ENCODE measurements around the gene PLA1A. TPM values are rescaled to one million over a fixed set of nuclear protein-coding genes. Genes with fewer than 3 reads are reported as not detected.

PLA1A gene
- total RNA-seq, 1 experiment from 2014 or later = 0.75 TPM

DNA sequence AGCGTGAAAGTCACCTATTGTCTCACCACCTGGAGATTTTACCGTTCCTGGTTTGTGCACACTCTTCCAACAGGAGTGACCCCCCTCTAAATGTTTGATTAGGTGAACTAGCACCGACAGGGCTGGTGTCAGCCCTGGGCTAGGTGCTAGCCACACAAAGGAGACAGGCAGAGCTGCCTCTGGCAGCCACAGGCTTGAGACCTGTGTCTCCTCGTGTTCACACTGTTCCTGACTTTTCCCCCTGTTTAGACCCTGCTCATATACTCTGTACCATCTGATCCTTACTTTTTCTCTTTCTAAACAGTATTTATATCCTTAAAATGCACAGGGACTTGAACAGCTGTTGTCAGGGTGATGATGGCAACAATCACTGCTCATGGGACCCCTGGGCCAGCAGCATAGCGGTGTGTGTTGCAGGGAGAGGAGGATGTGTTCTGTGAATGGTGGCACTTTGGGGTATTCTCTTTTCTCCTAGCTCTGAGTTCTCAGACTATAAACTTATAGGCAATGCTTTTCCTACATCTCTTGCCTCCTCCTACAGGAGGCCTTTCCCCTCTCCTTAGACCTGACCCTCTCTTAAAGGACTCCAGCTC lies 43.8 kb upstream of the PLA1A start:
- no peaks in the 10 kb centered on the region for H3K4me1 Mint-ChIP-seq (ENCODE audit: low read depth, unreplicated experiment)
- no peak overlapping the region for H3K4me3 Mint-ChIP-seq (ENCODE audit: unreplicated experiment)
- Histone ChIP-seq H3K27me3 (replicated peaks; ENCODE audit: control insufficient read depth, insufficient read depth, low read length) (no peaks in the 10 kb centered on the region; the same call in 1 of the 2 replicates), H3K4me1 (no peaks in the 10 kb centered on the region), H3K4me3 (ENCODE audit: low read depth, low read length) (no peak overlapping the region), H3K9me3 (no peaks in the 10 kb centered on the region), H3K36me3 (ENCODE audit: control insufficient read depth, insufficient read depth, low read length) (no peaks in the 10 kb centered on the region)
- no peaks in the 10 kb centered on the region for H3K9me3 Mint-ChIP-seq (ENCODE audit: unreplicated experiment)
- intact Hi-C loops (cut with micrococcal nuclease; ENCODE audit: unreplicated experiment) = no loop called here
- no peaks in the 10 kb centered on the region for H3K36me3 Mint-ChIP-seq (ENCODE audit: insufficient read depth, unreplicated experiment)
- BruUV-seq (replicated peaks) = no TSS peak
- DNase-seq = no peak
- peaks cover 18% of the 10 kb centered on the region for H3K27me3 Mint-ChIP-seq (ENCODE audit: insufficient read depth, unreplicated experiment)
- POLR2A ChIA-PET = no interaction called here
- H3K27ac Mint-ChIP-seq (ENCODE audit: unreplicated experiment) = no peak overlapping the region
- CTCF ChIA-PET = no interaction called here
- TF ChIP-seq, protein P1, sequence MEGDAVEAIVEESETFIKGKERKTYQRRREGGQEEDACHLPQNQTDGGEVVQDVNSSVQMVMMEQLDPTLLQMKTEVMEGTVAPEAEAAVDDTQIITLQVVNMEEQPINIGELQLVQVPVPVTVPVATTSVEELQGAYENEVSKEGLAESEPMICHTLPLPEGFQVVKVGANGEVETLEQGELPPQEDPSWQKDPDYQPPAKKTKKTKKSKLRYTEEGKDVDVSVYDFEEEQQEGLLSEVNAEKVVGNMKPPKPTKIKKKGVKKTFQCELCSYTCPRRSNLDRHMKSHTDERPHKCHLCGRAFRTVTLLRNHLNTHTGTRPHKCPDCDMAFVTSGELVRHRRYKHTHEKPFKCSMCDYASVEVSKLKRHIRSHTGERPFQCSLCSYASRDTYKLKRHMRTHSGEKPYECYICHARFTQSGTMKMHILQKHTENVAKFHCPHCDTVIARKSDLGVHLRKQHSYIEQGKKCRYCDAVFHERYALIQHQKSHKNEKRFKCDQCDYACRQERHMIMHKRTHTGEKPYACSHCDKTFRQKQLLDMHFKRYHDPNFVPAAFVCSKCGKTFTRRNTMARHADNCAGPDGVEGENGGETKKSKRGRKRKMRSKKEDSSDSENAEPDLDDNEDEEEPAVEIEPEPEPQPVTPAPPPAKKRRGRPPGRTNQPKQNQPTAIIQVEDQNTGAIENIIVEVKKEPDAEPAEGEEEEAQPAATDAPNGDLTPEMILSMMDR (IDR thresholded peaks at IDR 0.05; ENCODE audit: insufficient read depth in 1 of 2, low read depth in 1 of 2, low read length in 1 of 2, severe bottlenecking in 1 of 2, unreplicated experiment in 1 of 2) = no peak

DNA sequence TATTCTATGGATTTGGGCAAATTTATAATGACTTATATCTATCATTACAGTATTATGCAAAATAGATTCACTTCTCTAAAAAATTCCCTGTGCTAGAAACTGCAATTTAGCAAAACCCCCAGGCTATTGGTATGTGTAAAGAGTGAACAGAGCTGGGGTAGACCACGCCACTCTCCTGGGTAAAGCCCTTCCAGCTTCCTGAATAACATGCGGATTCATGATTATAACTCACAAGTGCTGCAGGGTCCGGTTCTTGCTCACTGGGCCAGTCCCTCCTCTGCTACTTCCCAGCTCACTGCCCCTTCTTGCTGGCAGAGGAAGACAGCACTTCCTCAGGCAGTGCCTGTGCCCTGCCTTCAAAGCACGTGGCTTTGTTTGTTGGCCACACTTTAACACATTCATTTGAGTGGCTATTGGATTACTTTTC lies 42.4 kb upstream of the PLA1A start:
- CTCF ChIA-PET = interaction anchor here (0.8 kb wide), 1 partner anchor 13 kb away, joined by 3 read pairs; no protein-coding TSS in a partner anchor
- BruUV-seq (replicated peaks) = no TSS peak
- H3K4me3 ChIP-seq (ENCODE audit: low read depth, low read length) = no peak overlapping the region
- H3K9me3 ChIP-seq = no peaks in the 10 kb centered on the region
- Mint-ChIP-seq H3K4me3 (ENCODE audit: unreplicated experiment) (no peak overlapping the region), H3K36me3 (ENCODE audit: insufficient read depth, unreplicated experiment) (no peaks in the 10 kb centered on the region), H3K27ac (ENCODE audit: unreplicated experiment) (no peak overlapping the region), H3K4me1 (ENCODE audit: low read depth, unreplicated experiment) (peaks cover 7% of the 10 kb centered on the region), H3K9me3 (ENCODE audit: unreplicated experiment) (no peaks in the 10 kb centered on the region), H3K27me3 (ENCODE audit: insufficient read depth, unreplicated experiment) (peaks cover 18% of the 10 kb centered on the region)
- H3K36me3 ChIP-seq (ENCODE audit: control insufficient read depth, insufficient read depth, low read length) = no peaks in the 10 kb centered on the region
- intact Hi-C loops (cut with micrococcal nuclease; ENCODE audit: unreplicated experiment) = no loop called here
- H3K27me3 ChIP-seq (replicated peaks; ENCODE audit: control insufficient read depth, insufficient read depth, low read length) = no peaks in the 10 kb centered on the region; the same call in 1 of the 2 replicates
- DNase-seq = no peak
- POLR2A ChIA-PET = no interaction called here
- H3K4me1 ChIP-seq = no peaks in the 10 kb centered on the region
- TF ChIP-seq, protein P1 (IDR thresholded peaks at IDR 0.05; ENCODE audit: insufficient read depth in 1 of 2, low read depth in 1 of 2, low read length in 1 of 2, severe bottlenecking in 1 of 2, unreplicated experiment in 1 of 2) = no peak

GRCh38 chr3:119555929-119556328 lies 41.8 kb upstream of the PLA1A start:
- CTCF ChIA-PET = interaction anchor here (0.8 kb wide), 1 partner anchor 12 kb away, joined by 3 read pairs; no protein-coding TSS in a partner anchor
- no peaks in the 10 kb centered on the region for H3K9me3 Mint-ChIP-seq (ENCODE audit: unreplicated experiment)
- no peak overlapping the region for H3K4me3 Mint-ChIP-seq (ENCODE audit: unreplicated experiment)
- H3K9me3 ChIP-seq = no peaks in the 10 kb centered on the region
- no peak overlapping the region for H3K27ac Mint-ChIP-seq (ENCODE audit: unreplicated experiment)
- POLR2A ChIA-PET = no interaction called here
- H3K36me3 ChIP-seq (ENCODE audit: control insufficient read depth, insufficient read depth, low read length) = no peaks in the 10 kb centered on the region
- H3K4me3 ChIP-seq (ENCODE audit: low read depth, low read length) = no peak overlapping the region
- intact Hi-C loops (cut with micrococcal nuclease; ENCODE audit: unreplicated experiment) = no loop called here
- peaks cover 7% of the 10 kb centered on the region for H3K4me1 Mint-ChIP-seq (ENCODE audit: low read depth, unreplicated experiment)
- peaks cover 18% of the 10 kb centered on the region for H3K27me3 Mint-ChIP-seq (ENCODE audit: insufficient read depth, unreplicated experiment)
- no TSS peak for BruUV-seq (replicated peaks)
- TF ChIP-seq, protein P1 (IDR thresholded peaks at IDR 0.05; ENCODE audit: insufficient read depth in 1 of 2, low read depth in 1 of 2, low read length in 1 of 2, severe bottlenecking in 1 of 2, unreplicated experiment in 1 of 2) = no peak
- no peaks in the 10 kb centered on the region for H3K36me3 Mint-ChIP-seq (ENCODE audit: insufficient read depth, unreplicated experiment)
- DNase-seq = no peak
- no peaks in the 10 kb centered on the region for H3K4me1 ChIP-seq
- no peaks in the 10 kb centered on the region; the same call in 1 of the 2 replicates for H3K27me3 ChIP-seq (replicated peaks; ENCODE audit: control insufficient read depth, insufficient read depth, low read length)

Data from Caco-2 (cell line).